ENCODE measurements around the gene RAD50. TPM values are rescaled to one million over a fixed set of nuclear protein-coding genes. Genes with fewer than 3 reads are reported as not detected.
A peak's percentile ranks its signal among the peaks of the same experiment; 100 is the strongest.
"Not testable (repeated sequence)": the region's sequence is repeated elsewhere in the genome, so short reads cannot be mapped to it uniquely, and the experiment has no call there.

RAD50 gene
- total RNA-seq, result 10 to 100 TPM; 20.2 to 37.0 TPM

DNA sequence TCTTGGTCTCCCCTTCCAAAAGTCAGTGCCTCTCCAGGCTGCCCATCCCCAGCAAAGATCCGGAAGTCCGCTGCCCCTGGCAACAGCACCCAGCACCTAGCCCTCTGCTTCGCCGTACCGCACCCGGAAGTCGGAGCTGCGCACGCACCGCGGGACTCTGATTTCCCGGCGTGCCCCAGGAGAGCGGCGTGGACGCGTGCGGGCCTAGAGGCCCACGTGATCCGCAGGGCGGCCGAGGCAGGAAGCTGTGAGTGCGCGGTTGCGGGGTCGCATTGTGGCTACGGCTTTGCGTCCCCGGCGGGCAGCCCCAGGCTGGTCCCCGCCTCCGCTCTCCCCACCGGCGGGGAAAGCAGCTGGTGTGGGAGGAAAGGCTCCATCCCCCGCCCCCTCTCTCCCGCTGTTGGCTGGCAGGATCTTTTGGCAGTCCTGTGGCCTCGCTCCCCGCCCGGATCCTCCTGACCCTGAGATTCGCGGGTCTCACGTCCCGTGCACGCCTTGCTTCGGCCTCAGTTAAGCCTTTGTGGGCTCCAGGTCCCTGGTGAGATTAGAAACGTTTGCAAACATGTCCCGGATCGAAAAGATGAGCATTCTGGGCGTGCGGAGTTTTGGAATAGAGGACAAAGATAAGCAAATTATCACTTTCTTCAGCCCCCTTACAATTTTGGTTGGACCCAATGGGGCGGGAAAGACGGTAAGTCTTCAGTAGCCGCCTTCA lies at the start of gene RAD50:
RAD50 (plus strand) TSS at position 215 of the 715 bp plus-strand sequence; CDS start at position 563, 348 bp downstream.
- Histone ChIP-seq H3K27ac (peak within 1 kb of the TSS; percentile 77 to 81), H3K4me1 (replicated peaks) (no peaks in the 10 kb centered on the region), H3K4me3 (peak within 1 kb of the TSS; percentile 59 to 71), H3K36me3 (no peaks in the 10 kb centered on the region), H3K27me3 (replicated peaks; ENCODE audit: insufficient read depth) (no peaks in the 10 kb centered on the region), H3K9me3 (no peaks in the 10 kb centered on the region)
- WGBS, result 0% methylated on average over 45 of the region's 53 CpGs
- TF ChIP-seq POLR2A (IDR thresholded peaks at IDR 0.05) (peak; percentile 58), POLR2AphosphoS5 (IDR thresholded peaks at IDR 0.05) (peak; percentile 95)
- TF ChIP-seq, protein P1, sequence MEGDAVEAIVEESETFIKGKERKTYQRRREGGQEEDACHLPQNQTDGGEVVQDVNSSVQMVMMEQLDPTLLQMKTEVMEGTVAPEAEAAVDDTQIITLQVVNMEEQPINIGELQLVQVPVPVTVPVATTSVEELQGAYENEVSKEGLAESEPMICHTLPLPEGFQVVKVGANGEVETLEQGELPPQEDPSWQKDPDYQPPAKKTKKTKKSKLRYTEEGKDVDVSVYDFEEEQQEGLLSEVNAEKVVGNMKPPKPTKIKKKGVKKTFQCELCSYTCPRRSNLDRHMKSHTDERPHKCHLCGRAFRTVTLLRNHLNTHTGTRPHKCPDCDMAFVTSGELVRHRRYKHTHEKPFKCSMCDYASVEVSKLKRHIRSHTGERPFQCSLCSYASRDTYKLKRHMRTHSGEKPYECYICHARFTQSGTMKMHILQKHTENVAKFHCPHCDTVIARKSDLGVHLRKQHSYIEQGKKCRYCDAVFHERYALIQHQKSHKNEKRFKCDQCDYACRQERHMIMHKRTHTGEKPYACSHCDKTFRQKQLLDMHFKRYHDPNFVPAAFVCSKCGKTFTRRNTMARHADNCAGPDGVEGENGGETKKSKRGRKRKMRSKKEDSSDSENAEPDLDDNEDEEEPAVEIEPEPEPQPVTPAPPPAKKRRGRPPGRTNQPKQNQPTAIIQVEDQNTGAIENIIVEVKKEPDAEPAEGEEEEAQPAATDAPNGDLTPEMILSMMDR (IDR thresholded peaks at IDR 0.05), result no peak
- intact Hi-C loops (cut with DNase I), result no loop called here
- DNase-seq (ENCODE audit: low spot score), result peak; percentile 84

DNA sequence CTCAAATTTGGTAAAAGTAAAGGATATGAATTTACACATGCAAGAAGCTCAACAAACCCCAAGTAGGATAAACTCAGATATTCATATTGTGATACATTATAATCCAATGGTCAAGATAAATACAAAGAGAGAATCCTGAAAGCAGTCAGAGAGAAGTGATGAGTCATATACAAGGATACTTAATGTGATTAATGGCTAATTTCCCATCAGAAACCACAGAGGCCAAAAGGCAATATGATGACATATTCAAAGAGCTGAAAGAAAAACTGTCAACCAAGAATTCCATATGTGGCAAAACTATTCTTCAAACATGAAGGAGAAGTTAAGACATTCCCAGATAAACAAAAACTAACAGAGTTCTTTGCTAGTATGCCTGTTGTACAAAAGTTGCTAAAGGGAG lies 46.7 kb upstream of the RAD50 start:
- Histone ChIP-seq H3K4me1 (replicated peaks) (peaks cover 2% of the 10 kb centered on the region), H3K4me3 (no peak overlapping the region), H3K36me3 (no peaks in the 10 kb centered on the region), H3K27ac (no peak overlapping the region), H3K9me3 (no peaks in the 10 kb centered on the region), H3K27me3 (replicated peaks; ENCODE audit: insufficient read depth) (no peaks in the 10 kb centered on the region)
- DNase-seq (ENCODE audit: low spot score), result no peak
- intact Hi-C loops (cut with DNase I), result no loop called here
- TF ChIP-seq, protein P1 (IDR thresholded peaks at IDR 0.05), result no peak

DNA sequence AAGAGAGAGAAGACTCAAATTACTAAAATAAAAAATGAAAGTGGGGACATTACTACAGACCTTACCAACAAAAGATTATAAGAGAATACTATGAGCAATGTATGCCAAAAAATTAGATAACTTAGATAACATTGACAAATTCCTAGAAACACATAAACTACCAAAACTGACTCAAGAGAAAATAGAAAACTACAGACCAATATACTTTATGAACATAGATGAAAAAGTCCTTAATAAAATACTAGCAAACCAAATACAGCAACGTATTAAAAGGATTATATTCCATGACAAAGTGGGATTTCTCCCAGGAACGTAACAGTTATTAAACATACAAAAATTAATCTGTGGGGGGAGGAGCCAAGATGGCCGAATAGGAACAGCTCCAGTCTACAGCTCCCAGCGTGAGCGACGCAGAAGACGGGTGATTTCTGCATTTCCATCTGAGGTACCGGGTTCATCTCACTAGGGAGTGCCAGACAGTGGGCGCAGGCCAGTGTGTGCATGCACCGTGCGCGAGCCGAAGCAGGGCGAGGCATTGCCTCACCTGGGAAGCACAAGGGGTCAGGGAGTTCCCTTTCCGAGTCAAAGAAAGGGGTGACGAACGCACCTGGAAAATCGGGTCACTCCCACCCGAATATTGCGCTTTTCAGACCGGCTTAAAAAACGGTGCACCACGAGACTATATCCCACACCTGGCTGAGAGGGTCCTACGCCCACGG lies 43.0 kb upstream of the RAD50 start:
- H3K4me1 ChIP-seq (replicated peaks); H3K27me3 ChIP-seq (replicated peaks; ENCODE audit: insufficient read depth); H3K36me3 ChIP-seq; H3K9me3 ChIP-seq; intact Hi-C loops (cut with DNase I); H3K27ac ChIP-seq; H3K4me3 ChIP-seq; DNase-seq (ENCODE audit: low spot score): not testable (repeated sequence)
- WGBS, result 93% methylated on average over 8 of the region's 25 CpGs

DNA sequence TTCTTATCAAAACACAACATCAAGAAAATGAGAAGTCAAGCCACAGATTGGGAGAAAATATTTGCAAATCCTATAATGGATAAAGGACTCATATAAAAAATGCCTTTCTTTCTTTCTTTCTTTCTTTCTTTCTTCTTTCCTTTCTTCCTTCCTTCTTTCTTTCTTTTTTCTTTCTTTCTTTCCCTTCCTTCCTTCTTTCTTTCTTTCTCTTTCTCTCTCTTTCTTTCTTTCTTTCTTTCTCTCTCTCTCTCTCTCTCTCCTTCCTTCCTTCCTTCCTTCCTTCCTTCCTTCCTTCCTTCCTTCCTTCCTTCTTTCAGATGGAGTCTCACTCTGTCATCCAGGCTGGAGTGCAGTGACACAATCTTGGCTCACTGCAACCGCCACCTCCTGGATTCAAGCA lies 34.7 kb upstream of the RAD50 start:
- DNase-seq (ENCODE audit: low spot score); H3K27me3 ChIP-seq (replicated peaks; ENCODE audit: insufficient read depth); H3K4me1 ChIP-seq (replicated peaks); H3K27ac ChIP-seq; H3K4me3 ChIP-seq; H3K9me3 ChIP-seq; H3K36me3 ChIP-seq: not testable (repeated sequence)
- 100% methylated on average over 1 of the region's 1 CpG for WGBS
- intact Hi-C loops (cut with DNase I), result loop anchor here (10.0 kb wide), 1 partner anchor 303 kb away; no protein-coding TSS in a partner anchor

DNA sequence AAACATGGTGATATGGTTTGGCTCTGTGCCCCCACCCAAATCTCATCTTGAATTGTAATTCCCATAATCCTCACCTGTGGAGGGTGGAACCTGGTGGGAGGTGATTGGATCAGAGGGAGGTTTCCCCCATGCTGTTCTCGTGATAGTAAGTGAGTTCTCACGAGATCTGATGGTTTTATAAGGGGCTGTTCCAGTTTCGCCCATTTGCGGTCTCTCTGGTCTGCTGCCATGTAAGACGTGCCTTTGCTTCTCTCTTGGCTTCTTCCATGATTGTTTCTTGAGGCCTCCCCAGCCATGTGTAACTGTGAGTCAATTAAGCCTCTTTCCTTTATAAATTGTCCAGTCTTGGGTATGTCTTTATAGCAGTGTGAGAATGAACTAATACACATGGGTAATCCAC lies 31.9 kb upstream of the RAD50 start:
- not testable (repeated sequence) for H3K27ac ChIP-seq; DNase-seq (ENCODE audit: low spot score); H3K4me3 ChIP-seq; H3K9me3 ChIP-seq; H3K27me3 ChIP-seq (replicated peaks; ENCODE audit: insufficient read depth); H3K36me3 ChIP-seq; H3K4me1 ChIP-seq (replicated peaks)
- intact Hi-C loops (cut with DNase I), result loop anchor here (10.0 kb wide), 1 partner anchor 300 kb away; no protein-coding TSS in a partner anchor
- WGBS, result 87% methylated on average over 5 of the region's 5 CpGs

DNA sequence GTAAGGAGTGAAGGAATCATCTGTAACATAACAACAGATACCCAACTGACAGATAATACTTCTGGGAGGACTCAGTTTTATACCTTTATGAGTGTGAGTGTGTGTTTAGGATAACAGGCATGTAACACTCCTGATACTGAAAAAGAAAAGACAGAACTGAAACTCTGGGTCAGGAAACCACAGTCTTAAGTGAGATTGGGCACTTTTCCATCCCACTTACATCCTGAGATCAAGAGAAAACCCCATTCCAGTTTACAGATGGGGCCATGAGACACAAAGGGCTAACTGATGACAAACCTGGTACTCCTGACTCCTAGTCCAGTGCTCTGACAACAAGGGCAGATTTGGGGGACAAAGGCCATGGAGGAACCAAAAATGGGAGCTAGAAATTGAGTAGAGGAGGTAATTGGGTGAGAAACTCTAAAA lies 31.5 kb upstream of the RAD50 start:
- no peak for DNase-seq (ENCODE audit: low spot score)
- Histone ChIP-seq H3K27me3 (replicated peaks; ENCODE audit: insufficient read depth) (no peaks in the 10 kb centered on the region), H3K4me3 (no peak overlapping the region), H3K36me3 (no peaks in the 10 kb centered on the region), H3K27ac (no peak overlapping the region), H3K4me1 (replicated peaks) (no peaks in the 10 kb centered on the region), H3K9me3 (no peaks in the 10 kb centered on the region)
- intact Hi-C loops (cut with DNase I), result loop anchor here (10.0 kb wide), 1 partner anchor 299 kb away; no protein-coding TSS in a partner anchor
- TF ChIP-seq, protein P1 (IDR thresholded peaks at IDR 0.05), result no peak
- TF ChIP-seq POLR2A (IDR thresholded peaks at IDR 0.05) (no peak), POLR2AphosphoS5 (IDR thresholded peaks at IDR 0.05) (no peak)
